NCI-H1048 (cell line): ENCODE results near the gene AANAT.

Experiments
- DNase-seq: peaks from one replicate; lab custom pipeline; 2025; lab: John Stamatoyannopoulos, UW

Gene AANAT

GRCh38 chr17:76467366-76467765 is at the start of gene AANAT:
Gene AANAT, plus strand, starts transcription at chr17:76467603. Its CDS starts 1,144 bp downstream, at chr17:76468747.
- DNase-seq = no peak

GRCh38 chr17:76419576-76420260 is 47.7 kb upstream of the AANAT start:
- DNase-seq = no peak

- DNase-seq = no peak
Observed at GRCh38 chr17:76420356-76421043, 46.9 kb upstream of the AANAT start.

- no peak for DNase-seq
Observed at GRCh38 chr17:76421044-76421407, 46.4 kb upstream of the AANAT start.

- DNase-seq = no peak
Observed at GRCh38 chr17:76422406-76422805, 45.0 kb upstream of the AANAT start.

- no peak for DNase-seq
Observed at GRCh38 chr17:76422860-76423259, 44.5 kb upstream of the AANAT start.

- DNase-seq = no peak
Observed at GRCh38 chr17:76426853-76427252, 40.5 kb upstream of the AANAT start.

- DNase-seq = no peak
Observed at GRCh38 chr17:76427501-76428231, 39.7 kb upstream of the AANAT start.

GRCh38 chr17:76428511-76428910 is 38.9 kb upstream of the AANAT start:
- DNase-seq = no peak

GRCh38 chr17:76431509-76431908 is 35.9 kb upstream of the AANAT start:
- no peak for DNase-seq

GRCh38 chr17:76432004-76432403 is 35.4 kb upstream of the AANAT start:
- no peak for DNase-seq

GRCh38 chr17:76432712-76433336 is 34.6 kb upstream of the AANAT start:
- DNase-seq = no peak

GRCh38 chr17:76433693-76434092 is 33.7 kb upstream of the AANAT start:
- DNase-seq = no peak

- no peak for DNase-seq
Observed at GRCh38 chr17:76434870-76435269, 32.5 kb upstream of the AANAT start.

- no peak for DNase-seq
Observed at GRCh38 chr17:76435751-76436150, 31.7 kb upstream of the AANAT start.

- DNase-seq = no peak
Observed at GRCh38 chr17:76437467-76438402, 29.7 kb upstream of the AANAT start.

- no peak for DNase-seq
Observed at GRCh38 chr17:76438906-76439305, 28.5 kb upstream of the AANAT start.

- no peak for DNase-seq
Observed at GRCh38 chr17:76439314-76439928, 28.0 kb upstream of the AANAT start.

GRCh38 chr17:76440751-76441362 is 26.5 kb upstream of the AANAT start:
- DNase-seq = no peak

GRCh38 chr17:76441686-76442340 is 25.6 kb upstream of the AANAT start:
- DNase-seq = no peak
